GM23338 (cell line): ENCODE measurements around the gene OR2S2.

Source experiments
- CREB1 ChIP-seq: fragments of 250-450 bp; sonication (Bioruptor Pico); IDR thresholded peaks from 2 replicates; pipeline ENCODE4 v1.5.0; 2020; ENCODE audit warnings: low read depth, mild to moderate bottlenecking, moderate library complexity
- CTCF ChIP-seq, 2 experiments: fragments of 200-600 bp in 1 of 2; sonication (generic) in 1 of 2; conservative IDR thresholded peaks; 2 replicates each; pipeline versions ENCODE4 v1.5.1 to v1.6.1; 2016 to 2017; ENCODE audit warnings: antibody characterized with exemption in 2 of 2, low read depth in 2 of 2, mild to moderate bottlenecking in 2 of 2, moderate library complexity in 1 of 2
- EZH2 ChIP-seq: fragments of 200-600 bp; sonication (generic); IDR thresholded peaks from one replicate; pipeline ENCODE4 v1.8.0; 2017; ENCODE audit warnings: antibody characterized with exemption, mild to moderate bottlenecking, low read depth; ENCODE audit not compliant: unreplicated experiment
- EZH2phosphoT487 ChIP-seq: fragments of 200-600 bp; sonication (generic); IDR thresholded peaks from one replicate; pipeline ENCODE4 v1.8.1; 2018; ENCODE audit warnings: antibody characterized with exemption; ENCODE audit not compliant: unreplicated experiment
- JUNB ChIP-seq: IDR thresholded peaks from one replicate; pipeline ENCODE4 v1.6.1; 2016; ENCODE audit warnings: antibody characterized with exemption; ENCODE audit not compliant: unreplicated experiment
- POLR2AphosphoS5 ChIP-seq: IDR thresholded peaks from 2 replicates; pipeline ENCODE4 v1.6.1; 2016; ENCODE audit warnings: antibody characterized with exemption, low read depth
- REST ChIP-seq: IDR thresholded peaks from one replicate; pipeline ENCODE4 v1.6.1; 2018; ENCODE audit warnings: antibody characterized with exemption; ENCODE audit not compliant: unreplicated experiment
- ZNF114 ChIP-seq: fragments of 250-450 bp; sonication (Bioruptor Pico); IDR thresholded peaks from 2 replicates; pipeline ENCODE4 v1.5.0; 2020; ENCODE audit warnings: mild to moderate bottlenecking, moderate library complexity
- ZNF331 ChIP-seq: fragments of 250-450 bp; sonication (Bioruptor Pico); IDR thresholded peaks from 2 replicates; pipeline ENCODE4 v1.5.0; 2020; ENCODE audit warnings: low read depth, mild to moderate bottlenecking, moderate library complexity

- TF ChIP-seq CTCF (conservative IDR thresholded peaks at IDR 0.05; ENCODE audit: low read depth in 2 of 2) (no peak), ZNF114 (CRISPR knock-in tag) (no peak), POLR2AphosphoS5 (no peak), CREB1 (no peak), ZNF331 (CRISPR knock-in tag) (no peak), EZH2 (no peak), JUNB (no peak), REST (no peak), EZH2phosphoT487 (no peak)
Measured at GRCh38 chr9:35967042-35967441, 9.1 kb upstream of the OR2S2 start.
